HG02642 (cell line): Measurements from ENCODE around the gene CHST11.
"Not testable (repeated sequence)": the region's sequence is repeated elsewhere in the genome, so short reads cannot be mapped to it uniquely, and the experiment has no call there.

Experiments used
- ATAC-seq: cut with Tn5 transposase; IDR thresholded peaks from one replicate; pipeline ENCODE4 v1.9.1; 2021; ENCODE audit warnings: mild to moderate bottlenecking; ENCODE audit not compliant: unreplicated experiment, poor library complexity

Gene CHST11

DNA sequence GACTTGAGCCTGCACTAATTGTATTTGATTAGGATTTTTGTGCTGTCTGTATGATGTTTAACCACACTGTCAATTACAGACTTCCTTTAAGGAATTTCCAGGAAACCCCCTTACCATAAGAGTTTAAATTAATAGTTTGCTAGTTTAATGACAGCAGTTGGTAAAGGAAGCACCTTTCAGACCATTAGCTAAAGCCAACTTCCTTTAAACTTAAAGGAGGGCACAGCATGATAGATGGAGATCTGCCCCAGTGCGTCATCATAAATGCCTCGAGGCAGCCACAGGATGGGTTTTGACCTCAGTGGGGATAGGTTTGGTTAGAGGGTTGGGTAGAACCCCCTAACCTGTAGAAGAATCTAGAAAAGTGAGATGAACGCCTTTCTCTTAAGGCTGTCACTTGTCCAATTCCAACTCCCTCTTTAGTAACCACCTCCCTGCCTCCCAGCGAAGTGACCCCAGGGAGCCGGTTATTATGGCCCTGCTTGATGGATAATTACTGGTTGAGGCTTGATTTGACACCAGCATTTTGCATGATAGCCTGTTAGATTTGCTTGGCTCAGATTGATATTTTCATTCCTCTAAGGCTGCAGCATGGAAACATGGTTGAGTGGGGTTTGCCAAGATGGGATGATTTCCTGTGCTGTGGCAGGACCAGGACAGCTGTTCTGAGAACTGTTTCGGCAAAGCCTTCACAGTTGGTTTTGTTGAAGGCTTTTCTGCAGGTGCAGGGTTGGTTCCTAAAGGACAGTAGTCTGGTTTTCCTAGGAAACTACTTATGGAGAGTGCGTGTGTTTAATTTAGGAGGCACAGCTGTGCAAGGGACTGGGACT is 62.7 kb downstream of the CHST11 start:
- ATAC-seq = no peak

DNA sequence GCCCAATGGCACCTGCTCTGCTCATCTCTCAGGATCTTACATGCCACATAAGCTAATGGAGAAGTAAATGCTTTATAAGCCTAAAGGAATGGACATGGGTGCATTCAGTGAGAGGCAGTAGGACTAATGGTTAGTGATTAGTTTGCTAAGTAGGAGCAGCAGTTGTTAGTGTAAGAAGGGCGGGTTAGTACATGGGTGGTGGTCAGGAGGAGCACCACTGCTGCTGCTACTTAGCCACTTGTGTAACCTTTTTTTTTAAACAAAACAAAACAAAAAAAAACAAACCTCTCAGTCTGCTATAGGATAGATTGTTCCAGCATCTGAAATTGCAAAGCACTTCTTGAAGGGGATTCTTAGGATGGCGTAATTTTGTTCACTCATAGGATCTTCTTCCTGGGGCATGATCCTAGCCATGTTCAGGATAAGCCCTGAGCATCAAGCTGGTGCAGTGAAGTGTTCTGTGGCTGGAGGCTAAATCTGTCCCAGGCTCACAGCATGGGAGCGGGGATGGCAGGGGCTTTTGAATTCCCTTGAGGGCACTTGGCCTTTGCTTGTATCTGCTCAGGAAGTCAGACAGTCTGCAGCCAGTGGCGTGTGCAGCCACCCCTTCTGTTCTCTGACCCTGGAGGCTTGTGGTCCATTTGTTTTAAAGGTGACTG is 63.6 kb downstream of the CHST11 start:
- ATAC-seq = peak; percentile 82

DNA sequence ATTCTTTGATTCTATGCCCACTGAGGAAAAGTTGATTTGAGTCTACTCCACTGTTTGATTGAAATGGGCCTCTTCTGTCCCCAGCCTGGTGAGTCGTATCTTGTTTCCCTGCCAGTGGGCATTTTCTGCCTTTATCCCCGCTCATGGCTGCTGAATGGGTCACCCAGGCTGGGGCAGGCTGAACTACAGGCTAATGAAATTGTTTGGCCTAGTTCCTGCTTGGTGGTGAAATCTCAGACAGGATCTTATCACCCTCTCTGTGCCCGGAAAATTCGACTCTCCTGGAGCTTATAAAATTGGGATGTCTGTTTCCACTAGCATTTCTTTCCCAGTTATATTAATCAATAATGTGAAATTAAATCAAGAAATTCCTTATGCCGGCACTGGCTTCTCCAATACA is 65.0 kb downstream of the CHST11 start:
- ATAC-seq = no peak

DNA sequence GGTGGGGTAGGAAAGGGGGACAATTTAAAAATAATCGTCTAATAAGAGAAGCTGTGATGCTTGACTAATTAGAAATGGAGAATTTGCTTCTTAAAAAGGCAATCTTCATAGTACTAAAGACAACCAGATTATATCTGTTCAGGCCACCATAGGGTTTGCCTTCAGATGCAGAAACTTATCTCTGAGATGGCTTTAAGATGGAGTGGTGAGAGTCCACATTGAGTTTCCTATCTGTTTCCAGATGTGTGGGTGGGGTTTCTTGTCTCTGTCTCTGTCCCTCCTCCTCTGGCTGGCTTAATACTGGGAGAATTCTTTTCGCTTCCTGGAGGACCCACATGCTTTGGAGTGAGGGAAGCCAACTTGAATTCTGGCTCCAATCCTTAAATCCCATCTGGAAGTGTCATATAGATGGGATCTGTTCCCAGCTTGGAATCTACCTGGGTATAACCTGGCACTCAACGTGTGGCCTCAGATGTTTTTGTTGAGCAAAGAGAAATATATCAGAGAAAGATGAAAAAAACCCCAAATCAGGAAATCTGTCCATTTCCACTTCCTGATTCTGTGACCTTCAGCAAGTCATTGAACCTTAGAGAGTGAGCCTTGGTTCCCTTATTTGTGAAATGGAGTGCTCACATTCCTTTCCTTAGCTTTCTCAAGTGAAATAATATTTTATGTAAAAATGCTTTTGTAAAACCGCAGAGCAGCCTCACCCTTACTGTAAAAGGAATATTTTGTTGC is 66.4 kb downstream of the CHST11 start:
- no peak for ATAC-seq

DNA sequence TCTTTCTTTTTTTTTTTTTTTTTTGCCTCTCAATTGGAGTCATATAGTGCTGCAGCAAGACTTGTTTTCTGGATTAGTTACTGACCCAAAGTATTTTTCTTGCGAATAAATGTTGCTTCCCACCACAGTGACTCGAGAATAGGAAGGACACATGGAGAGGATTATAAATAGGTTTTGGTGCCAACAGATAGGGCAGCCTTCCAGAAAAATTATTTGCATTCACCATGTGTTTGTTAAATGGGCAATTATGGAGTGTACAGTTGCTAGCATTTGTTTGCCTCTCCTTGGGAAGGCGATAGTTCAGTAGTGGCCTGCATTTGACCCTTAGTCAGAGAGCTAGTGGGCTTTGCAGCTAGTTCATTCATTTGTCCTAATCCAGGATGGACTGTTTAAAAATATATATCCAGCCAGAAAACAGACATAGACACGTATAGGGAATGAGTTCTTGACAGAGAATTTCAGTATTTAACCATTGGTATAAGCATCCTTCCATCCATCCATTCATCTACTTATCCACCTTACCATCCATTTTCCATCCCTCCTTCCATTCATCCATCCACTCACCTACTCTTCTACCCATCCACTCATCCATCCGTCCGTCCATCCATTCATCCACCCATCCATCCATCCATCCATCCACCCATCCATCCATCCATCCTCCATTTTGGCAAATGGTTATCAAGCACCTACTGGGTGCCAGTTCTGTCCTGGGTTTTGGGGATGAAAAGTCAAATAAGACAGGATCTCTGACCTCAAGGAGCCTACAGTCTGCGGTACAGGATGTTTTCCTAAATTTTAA is 67.5 kb downstream of the CHST11 start:
- no peak for ATAC-seq

DNA sequence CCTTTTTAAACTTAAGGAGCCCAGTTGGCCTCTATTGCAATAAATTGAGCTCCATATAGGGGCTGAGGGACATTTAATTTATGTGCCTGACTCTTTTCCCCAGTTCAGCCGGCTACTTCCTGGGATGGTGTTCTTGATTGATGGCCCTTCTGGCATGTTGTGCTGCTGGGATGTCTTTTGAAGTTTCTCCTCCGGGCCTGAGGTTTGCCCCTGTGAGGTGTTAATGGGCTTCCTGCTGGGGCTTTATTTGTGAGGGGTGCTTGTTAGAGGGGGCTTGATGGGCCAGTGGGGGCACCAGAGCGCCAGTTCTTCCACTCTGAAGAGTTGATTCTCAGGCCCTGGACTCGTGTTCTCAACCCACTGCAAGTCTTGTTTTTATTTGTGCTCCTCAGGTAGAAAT is 69.6 kb downstream of the CHST11 start:
- ATAC-seq = no peak

DNA sequence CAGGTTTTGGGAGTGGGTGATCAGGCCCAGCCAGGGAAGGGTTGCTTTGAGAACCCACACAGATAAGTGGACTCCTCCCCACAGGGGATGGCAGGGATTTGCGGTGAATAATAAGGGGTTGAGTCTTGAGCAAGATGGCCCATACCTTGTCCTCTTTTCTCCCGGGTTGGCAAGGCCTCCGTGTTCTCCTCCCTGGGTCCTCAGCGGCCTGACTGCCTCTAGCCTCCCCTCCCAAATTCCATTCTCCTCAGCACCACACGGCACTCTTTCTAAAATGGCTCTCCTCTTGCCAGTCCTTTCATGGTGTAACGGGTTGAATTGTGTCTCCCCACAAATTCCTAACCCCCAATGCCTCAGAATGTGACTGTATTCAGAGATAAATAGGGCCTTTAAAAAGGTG is 70.0 kb downstream of the CHST11 start:
- no peak for ATAC-seq

DNA sequence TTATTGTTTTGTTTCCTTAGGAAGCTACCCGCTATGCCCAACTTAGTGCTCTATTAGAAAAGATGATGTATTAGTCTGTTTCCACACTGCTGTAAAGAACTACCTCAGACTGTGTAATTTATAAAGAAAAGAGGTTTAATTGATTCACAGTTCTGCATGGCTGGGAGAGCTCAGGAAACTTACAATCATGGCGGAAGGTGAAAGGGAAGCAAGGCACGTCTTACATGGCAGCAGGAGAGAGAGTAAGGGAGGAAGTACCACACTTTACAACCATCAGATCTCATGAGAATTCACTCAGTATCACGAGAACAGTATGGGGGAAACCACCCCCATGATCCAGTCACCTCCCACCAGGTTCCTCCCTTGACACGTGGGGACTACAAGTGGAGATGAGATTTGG is 70.9 kb downstream of the CHST11 start:
- ATAC-seq = not testable (repeated sequence)

DNA sequence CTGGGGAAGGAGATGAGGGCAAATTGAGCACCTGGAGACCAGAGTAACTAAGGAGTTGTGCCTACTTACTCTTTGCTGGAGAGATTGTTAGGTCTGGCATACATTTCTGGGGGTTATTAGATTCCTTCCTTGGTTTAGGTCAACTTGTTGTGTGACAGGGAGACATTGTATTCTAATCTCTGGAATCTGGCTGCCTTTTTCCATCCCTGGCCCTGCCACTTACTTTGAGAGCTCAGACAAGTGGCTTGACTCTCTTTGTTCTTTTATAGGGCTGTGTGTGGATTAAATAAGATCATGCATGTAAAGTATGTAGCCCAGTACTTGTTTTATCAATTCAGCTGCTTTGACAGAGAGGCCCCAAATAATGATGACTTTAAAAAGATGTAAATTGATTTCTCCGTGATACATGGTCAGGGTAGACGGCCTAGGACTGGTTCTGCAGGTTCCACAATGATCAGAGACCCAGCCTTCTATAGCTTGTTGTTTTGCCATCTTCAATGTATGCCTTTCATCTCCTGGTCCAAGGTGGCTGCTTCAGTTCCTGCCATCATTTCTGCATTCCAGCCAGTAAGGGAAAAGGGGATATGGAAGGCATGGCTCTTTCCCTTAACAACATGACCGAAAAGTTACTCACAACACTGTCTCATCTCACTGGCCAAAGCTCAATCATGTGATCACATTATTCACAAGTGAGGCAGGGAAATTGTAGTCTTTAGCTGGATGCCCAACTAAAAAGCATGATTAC is 72.6 kb downstream of the CHST11 start:
- ATAC-seq = no peak

DNA sequence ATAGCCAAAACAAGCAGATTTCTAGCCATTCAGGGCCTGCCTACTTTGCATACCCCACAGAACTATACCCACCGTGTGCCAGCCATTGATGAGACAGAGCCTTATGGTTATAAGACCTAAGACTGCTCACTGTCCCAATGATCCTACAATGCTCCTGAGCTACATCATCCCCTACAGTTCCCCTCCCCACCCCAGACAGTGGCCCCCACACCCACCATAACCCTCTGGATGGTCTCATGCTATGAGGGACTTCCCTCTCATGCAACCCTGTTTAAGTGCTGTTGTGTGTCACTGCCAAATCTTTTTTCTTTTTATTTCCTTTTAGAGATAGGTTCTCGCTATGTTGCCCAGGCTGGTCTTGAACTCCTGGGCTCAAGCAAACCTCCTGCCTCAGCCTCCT is 75.9 kb downstream of the CHST11 start:
- no peak for ATAC-seq

DNA sequence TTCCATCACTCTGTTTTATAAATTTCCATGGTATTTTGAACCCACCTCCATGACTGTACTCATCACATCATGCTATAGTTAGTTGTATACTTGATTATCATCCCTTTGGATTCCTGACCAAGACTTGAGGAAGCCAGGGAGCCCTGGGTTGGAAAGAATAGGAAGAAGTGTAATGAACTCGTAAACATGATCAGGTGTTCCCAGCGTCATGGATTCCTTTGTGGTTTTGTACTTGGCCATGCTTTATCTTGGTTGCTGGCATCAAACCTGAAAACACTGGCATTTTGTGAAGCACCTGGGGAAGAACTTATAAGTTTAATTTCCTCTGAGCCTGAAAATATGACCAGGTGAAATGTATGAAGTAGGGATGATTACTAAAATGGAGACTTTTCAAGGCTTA is 76.4 kb downstream of the CHST11 start:
- no peak for ATAC-seq

DNA sequence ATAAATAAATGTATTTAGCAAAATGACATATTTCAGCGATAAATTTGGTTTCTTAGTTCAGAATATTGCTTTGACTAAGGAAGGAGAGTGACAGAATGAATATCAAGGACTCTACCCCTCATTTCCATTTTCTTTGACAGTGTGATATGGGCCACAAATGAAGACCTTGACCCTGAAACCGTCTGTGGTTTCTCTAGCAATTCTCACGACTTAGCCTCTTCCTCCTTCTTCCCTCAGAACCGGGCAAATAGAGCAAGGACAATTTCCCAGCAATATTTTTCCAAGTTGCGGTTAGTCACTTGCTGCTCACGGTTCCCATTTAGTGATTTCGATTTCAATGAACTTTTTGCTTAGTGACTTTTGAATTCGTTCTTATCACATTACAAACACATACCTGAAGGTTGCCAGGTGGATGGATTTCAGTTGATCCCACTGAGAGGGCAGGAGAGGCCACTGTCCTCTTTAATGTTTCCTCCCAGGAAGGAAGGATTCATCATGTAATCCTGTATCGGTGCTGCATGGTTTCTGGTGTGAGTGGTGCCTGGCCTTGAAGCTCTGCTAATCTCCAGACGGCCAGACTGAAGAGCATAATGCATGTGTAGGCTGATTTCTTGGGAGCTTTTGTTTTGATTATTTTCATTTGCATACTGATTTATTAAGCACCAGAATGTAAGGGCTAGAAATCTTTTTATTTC is 77.6 kb downstream of the CHST11 start:
- ATAC-seq = no peak

DNA sequence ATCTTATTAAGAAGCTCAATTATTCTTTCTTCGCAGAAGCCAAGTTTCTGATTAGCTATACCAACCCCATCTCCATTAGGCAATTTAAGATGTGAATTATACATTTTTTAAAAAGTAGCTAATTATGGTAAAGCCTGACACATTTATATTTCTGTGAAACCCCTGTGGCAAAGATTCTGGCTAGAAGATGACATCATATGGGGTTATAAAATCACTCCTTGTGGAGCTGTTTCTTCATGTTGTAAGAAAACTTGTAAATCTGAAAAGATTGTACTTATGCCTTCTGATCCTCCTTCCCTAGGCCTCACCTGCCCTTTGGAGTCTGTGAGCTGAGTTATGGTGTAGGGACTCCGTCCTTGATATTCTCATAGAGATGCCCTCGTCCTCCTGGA is 78.1 kb downstream of the CHST11 start:
- ATAC-seq = no peak

DNA sequence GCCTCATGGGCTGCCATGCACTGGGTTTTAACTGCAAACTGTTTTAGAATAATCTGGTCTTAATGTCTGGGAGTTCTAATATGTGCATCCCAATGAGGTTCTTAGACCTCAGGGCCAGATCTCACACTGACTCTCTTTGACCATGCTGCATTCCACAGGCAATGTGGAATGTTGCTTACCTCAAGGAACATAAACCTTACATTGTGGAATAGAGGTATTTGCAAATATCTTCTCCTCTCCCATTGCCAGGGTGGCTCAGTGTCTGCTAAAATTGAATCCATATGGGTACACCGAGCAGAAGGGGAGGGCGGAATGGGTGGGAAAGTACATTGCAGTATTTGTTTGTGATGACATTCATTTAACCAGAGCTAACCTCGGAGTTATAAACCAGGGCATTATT is 78.6 kb downstream of the CHST11 start:
- ATAC-seq = no peak

DNA sequence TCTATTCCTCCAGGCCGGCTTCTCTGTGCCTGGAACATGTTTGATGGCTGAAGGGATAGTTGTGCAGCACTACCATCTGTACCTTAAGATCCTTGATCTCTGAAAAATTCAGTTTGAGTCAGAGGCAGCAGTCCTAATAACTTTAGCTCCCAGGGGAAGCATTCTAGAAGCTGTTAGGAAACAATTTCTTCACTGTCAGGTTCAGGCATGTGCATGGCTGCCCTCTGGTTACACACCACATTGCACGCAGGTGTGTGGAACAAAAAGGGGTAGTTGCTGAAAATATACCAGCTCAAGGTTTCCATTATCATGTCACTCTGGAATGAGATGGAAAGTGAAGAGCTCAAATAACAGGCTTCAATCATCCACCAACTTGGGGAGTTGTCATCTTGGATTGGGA is 80.1 kb downstream of the CHST11 start:
- peak; percentile 46 for ATAC-seq

DNA sequence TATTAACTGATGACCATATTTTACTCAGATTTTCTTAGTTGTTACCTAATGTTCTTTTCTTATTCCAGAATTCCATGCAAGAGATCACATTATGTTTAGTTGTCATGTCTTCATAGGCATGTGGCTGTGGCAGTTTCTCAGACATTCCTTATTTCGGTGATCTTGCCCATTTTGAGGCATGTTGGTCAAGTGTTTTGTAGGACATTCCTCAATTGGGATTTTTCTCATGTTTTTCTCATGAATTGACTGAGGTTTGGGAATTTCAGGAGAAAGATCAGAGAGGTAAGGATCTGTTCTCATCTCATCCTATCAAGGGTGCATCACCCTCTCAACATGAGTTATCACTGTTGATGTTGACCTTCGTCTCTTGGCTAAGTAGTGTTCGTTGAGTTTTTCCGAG is 81.3 kb downstream of the CHST11 start:
- ATAC-seq = no peak

DNA sequence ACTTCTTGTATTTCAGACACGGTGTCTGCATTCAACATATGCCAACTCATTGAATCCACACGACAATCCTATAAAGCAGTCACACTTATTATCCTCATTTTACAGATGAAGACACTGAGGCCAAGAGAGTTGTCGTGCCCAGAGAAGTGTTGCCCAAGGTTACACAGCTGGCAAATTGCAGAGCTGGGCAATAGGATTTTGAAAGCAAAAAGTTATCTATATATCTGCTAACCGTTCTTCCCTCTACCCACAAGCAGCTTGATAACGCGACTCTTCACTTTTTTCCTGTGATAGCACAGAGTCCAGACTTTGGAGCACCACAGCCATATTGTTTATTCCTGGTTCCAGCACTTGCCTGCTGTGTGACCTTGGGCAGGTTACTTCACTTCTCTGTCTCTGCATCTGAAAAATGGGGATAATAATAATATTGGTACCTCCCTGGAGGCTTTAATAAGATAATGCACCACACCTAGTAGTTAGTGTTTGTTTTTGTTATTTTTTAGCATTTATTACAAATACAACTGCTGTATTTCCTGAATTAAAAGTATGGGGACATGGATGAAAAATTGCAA is 82.2 kb downstream of the CHST11 start:
- ATAC-seq = no peak

DNA sequence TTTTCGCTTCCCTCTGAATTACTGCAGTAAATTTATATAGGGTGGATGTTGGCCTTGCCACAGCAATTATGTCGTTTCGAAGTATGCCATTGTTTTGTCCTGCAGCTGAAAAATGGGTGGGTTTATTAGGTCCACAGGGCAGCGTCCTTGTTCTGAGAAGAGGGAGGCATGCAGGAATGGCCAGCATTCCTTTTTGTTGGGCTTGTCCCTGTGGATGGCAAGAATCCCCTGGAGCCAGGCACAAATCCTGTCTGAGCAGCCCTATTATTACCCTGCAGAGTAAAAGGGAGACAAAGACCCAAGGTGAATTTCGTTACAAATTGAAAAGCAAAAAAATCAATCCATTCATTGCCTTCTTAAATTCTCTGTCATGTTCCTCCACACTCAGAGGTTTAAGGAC is 88.1 kb downstream of the CHST11 start:
- no peak for ATAC-seq

DNA sequence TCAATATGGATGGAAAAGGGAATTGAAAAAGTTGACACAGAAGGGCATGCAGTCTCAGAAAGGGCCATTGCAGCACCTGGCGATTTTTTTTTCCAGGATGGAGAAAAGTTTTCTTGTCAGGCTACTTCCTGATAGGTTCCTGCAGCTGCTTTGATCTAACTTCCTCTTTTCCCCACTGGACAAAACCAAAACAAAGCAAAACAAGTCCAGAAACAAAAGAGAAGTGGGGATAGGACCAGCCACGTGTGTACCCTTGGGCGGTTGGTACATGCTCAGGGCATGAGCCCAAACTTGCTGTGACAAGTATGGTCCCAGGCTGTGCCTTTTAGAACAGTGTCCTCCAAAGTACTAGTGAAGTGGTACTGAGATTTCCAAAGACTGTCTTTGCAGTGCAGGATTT is 89.8 kb downstream of the CHST11 start:
- ATAC-seq = no peak
